Endometrium (tissue), 2 donors: ENCODE measurements around the gene NFX1.
"Not testable (repeated sequence)": the region's sequence is repeated elsewhere in the genome, so short reads cannot be mapped to it uniquely, and the experiment has no call there.

Experiments used
- FAIRE-seq: peaks from 2 replicates; lab custom pipeline; 2012; peaks lifted over from hg19 to GRCh38; lab: Jason Lieb, UNC
- donor health status: control.
- donor health status: control.

The NFX1 gene

DNA sequence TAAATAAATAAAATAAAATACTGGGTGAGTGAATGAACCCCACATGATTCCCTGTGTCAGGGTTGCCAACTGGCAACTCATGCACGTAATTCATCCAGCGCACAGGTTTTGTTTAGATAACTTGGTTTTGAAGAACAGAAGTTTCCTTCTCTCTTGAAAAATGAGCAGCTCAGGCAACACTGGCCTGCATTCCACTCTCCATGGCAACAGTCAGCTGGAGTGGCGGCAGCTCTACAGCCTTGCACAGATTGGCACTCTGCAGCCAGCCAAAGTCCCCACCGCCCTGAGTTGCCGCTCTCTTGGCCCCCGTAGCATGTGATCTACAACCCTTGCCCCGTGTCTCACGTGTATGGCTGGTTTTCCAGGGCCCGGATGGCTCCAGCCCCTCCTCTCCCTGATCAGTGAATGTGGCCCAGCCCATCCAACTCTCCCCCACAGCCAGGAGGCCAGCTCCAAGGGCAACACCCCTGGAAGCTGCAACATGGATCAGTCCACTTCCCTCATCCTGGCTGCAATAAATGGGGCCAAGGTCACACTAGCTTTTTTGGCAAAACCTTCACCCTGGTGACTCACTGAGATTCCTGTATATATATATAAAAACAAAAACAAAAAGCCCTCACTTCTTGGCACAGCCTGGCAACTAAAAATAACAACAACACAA is 100.9 kb downstream of the NFX1 start:
- FAIRE-seq, result not testable (repeated sequence)

DNA sequence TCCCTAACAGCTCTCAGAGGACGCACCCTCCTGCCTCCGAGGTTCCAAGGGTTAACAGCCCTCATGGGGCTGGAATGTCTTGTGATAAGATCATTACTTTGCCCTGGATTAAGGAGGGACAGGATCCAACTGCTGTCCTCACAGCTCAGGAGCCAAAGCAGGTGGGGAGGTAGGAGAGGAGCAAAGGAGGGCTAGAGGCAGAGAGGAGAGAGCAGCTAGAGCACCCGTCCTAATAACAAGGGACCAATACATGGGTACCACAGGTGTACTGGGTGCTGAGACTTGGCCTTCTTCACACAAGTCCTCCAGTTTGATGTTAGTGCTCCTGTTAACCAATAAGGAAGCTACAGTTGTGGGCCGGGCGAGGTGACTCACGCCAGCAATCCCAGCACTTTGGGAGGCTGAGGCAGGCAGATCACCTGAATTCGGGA is 102.3 kb downstream of the NFX1 start:
- not testable (repeated sequence) for FAIRE-seq

DNA sequence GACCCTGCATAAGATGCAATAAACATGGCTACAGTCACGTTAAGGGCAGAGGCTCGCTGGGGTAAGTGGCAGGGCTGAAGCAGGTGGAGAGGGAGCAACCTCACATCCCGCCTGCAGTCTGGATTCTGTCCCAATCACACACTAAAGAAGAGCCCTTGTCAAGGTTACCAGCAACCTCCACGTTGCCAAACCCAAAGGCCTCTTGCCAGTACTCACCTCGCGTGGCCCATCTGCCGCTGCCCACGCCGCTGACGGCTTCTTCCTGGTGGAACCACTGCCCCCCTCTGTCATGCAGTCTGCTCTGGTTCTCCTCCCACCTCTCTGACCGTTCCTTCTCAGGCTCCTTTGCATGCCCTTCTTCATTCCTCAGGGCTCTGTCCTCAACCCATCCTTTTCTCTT is 103.3 kb downstream of the NFX1 start:
- FAIRE-seq, result no peak

GRCh38 chr9:33393986-33394385 is 103.7 kb downstream of the NFX1 start:
- not testable (repeated sequence) for FAIRE-seq

DNA sequence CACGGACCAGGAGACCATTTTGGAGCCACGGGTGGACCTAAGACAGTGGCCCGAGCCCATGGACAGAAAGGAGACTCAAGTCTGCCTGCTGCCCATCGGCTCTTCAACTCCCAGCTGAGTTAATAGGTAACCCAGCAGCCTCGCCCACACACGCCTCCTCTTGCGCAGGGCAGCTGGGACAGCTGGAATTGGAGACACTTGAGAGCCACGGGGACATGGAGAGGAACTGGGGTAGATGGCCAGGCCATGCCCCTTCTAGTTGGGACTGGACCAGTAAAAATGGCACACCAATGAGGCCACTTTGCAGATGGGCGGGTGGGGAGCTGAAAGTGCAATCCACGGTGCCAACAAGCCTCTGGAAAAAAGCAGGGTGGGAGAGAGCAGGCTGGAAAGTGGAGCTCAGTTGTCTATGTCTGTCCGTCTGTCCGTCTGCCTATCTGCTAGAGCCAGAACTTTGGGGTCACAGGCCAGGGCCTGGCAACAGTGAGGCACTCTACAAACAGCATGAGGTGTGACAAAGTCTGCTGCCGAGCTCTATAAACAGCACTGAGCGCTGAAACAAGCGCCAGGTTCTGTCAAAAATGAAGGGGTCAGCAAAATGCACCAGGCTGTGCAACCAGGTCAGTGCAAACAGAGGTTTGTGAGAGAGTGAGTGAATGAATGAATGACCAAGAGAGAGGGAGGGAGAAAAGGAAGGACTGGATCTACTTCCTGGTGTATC is 105.0 kb downstream of the NFX1 start:
- not testable (repeated sequence) for FAIRE-seq

GRCh38 chr9:33397801-33398200 is 107.5 kb downstream of the NFX1 start:
- not testable (repeated sequence) for FAIRE-seq

DNA sequence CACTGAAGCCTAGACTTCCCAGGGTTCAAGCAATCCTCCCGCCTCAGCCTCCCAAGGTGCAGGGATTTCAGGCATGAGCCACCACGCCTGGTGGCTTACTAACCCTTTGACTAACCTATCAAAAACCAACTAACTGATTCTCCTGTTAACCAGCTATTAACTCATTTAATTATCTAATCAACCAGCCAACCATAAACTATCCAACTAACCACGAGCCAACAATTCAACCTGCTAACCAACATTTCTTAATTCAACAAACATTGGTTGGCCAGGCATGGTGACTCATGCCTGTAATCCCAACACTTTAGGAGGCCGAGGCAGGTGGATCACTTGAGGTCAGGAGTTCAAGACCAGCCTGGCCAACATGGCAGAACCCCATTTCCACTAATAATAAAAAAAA is 108.7 kb downstream of the NFX1 start:
- not testable (repeated sequence) for FAIRE-seq

GRCh38 chr9:33401809-33402208 is 111.5 kb downstream of the NFX1 start:
- not testable (repeated sequence) for FAIRE-seq

GRCh38 chr9:33402371-33402770 is 112.1 kb downstream of the NFX1 start, which contains the start of gene AQP7:
TSS of gene AQP7 (minus strand) at chr9:33402568. CDS start at chr9:33401262, 1,306 bp downstream.
- FAIRE-seq, result not testable (repeated sequence)

DNA sequence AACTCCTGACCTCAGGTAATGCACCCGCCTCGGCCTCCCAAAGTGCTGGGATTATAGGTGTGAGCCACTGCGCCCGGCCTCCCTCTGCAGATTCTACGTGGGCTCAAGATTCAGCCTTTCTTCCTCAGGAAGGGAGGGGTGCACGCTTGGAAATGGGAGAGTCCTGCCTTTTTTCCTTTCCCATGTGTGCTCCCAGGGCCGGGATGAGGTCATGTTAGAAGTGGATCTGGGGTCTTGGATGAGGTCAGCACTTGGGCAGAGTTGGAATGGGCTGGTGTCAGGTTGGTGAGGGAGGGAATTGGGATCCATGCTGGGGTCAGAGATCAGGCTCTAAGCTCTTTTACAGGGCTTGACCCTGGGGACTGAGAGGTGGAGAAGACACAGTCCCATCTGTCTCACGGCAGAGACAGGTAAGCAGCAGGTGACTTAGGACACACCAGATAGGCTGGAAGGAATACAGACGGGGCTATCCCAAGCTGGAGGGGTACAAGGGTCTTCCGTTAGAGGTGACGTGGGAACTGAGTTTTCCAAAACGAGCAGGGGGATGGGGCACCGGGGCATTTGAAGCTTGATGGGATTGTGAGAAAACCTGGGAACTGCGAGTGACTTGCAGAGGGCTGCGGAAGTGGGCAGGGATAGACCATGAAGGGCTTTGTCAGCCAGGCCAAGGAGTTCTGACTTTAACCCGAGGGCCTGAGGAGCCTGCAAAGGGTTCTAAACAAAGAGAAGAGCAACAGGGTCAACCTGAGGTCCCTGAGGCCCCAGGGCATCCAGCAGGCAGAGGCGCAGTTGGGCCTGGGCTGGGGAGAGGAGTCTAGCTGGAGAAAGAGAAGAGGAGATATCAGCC is 113.8 kb downstream of the NFX1 start:
- no peak for FAIRE-seq

GRCh38 chr9:33404788-33405362 is 114.6 kb downstream of the NFX1 start:
- FAIRE-seq, result no peak

DNA sequence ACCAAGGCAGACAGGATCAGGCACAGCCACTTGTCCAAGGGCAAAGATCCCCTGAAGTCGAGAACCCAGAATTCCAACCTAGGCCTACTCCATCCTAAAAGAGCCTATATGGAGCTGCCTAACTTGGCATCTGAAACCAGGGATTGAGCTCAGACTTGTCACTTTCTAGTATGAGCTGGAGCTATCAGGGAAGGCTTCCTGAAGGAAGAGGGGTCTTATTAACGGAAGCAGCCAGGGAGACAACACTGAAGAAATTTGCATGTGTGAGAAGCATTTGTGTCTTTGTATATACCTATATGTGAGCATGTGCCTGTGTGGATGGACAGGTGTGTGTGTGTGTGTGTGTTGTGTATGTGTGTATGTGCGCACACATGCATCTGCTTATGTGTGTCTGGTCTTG is 116.7 kb downstream of the NFX1 start:
- FAIRE-seq, result no peak

- no peak for FAIRE-seq
Observed at GRCh38 chr9:33408087-33408486, 117.8 kb downstream of the NFX1 start.

DNA sequence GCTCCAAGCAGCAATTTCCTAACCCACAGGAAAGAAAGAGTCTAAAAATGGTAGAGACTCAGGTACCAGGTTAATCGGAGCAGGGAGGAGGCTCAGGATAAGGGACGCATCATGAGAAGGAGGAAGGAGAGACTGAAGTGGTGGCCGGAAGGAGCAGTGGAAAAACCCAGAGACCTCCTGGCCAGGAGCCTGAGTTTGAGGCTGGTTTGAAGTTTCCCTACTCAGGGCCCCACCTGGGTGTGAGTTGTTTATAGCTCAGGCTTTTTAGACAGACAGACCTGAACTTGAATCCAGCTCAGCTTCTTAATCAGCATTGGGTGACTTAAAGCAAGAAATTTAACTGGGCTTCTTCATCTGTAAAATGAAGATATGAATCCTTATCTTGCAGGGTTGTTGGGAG is 124.0 kb downstream of the NFX1 start:
- FAIRE-seq, result no peak

- no peak for FAIRE-seq
Observed at GRCh38 chr9:33414889-33415500, 124.7 kb downstream of the NFX1 start.

GRCh38 chr9:33415501-33416038 is 125.3 kb downstream of the NFX1 start:
- no peak for FAIRE-seq

DNA sequence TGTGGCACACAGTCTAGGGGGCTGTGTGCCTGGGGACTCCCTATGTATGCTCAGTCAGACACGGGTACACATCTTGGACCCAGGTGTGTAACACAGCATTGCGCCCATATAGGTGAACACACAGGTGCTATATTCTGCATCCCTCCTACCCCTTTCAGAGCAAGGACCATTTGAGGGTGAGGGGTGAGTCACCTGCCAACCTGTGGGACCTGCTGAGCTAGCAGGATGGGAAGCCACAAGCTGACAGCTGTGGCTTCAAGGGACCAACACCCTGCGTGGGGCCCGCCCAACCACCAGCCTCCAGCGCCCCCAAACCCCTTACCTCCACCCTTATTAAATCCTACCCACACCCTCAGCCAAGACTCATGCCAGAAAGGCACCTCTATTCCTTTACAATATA is 126.7 kb downstream of the NFX1 start:
- FAIRE-seq, result no peak

GRCh38 chr9:33418090-33418489 is 127.8 kb downstream of the NFX1 start:
- FAIRE-seq, result no peak

DNA sequence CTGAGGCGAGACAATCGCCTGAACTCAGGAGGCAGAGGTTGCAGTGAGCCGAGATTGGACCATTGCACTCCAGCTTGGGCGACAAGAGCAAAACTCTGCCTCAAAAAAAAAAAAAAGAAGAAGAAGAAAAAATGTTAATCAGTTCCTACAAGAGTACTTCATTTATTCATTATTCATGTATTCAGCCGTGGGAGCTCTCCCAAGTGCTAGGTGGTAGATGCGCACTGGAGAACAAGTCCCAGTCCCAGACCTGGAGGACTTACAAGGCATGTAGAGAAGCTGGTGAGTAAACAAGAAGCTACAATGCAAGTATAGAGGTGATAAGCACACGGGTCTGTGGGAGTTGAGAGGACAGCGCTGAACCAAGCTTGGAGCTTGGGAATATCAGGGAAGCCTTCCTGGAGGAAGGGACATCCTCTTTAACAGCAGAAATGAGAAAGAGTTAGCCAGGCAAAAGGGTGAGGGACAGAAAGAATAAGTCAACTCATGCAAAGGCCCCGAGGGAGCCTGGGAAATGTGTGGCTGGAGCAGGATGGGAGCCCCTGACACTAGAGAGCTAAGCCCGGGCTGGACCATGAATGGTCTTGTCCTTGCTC is 129.5 kb downstream of the NFX1 start:
- no peak for FAIRE-seq
